ENCODE results near the gene ENOPH1. TPM values are rescaled to one million over a fixed set of nuclear protein-coding genes. Genes with fewer than 3 reads are reported as not detected.
"Not testable (repeated sequence)": the region's sequence is repeated elsewhere in the genome, so short reads cannot be mapped to it uniquely, and the experiment has no call there.

ENOPH1 gene
- total RNA-seq, 1 donor from 2014 or later = 108 TPM

- DNase-seq (ENCODE audit: low spot score in 2 of 2) (no peak), FAIRE-seq (no peak)
Observed at GRCh38 chr4:82463221-82463620, 32.8 kb downstream of the ENOPH1 start.

GRCh38 chr4:82467471-82467870 is 37.1 kb downstream of the ENOPH1 start:
- FAIRE-seq (no peak), DNase-seq (ENCODE audit: low spot score in 2 of 2) (no peak)

GRCh38 chr4:82469791-82470345 is 39.5 kb downstream of the ENOPH1 start:
- FAIRE-seq = no peak
- DNase-seq (ENCODE audit: low spot score in 2 of 2) = no peak

- FAIRE-seq; DNase-seq (ENCODE audit: low spot score in 2 of 2): not testable (repeated sequence)
Observed at GRCh38 chr4:82473080-82473479, 42.7 kb downstream of the ENOPH1 start.

GRCh38 chr4:82473621-82474164 is 43.3 kb downstream of the ENOPH1 start:
- DNase-seq (ENCODE audit: low spot score in 2 of 2) = no peak
- no peak for FAIRE-seq

GRCh38 chr4:82475931-82476330 is 45.5 kb downstream of the ENOPH1 start:
- DNase-seq (ENCODE audit: low spot score in 2 of 2); FAIRE-seq: not testable (repeated sequence)

GRCh38 chr4:82477469-82477868 is 47.1 kb downstream of the ENOPH1 start:
- DNase-seq (ENCODE audit: low spot score in 2 of 2); FAIRE-seq: not testable (repeated sequence)

GRCh38 chr4:82479562-82479961 is 49.2 kb downstream of the ENOPH1 start:
- FAIRE-seq = no peak

GRCh38 chr4:82480771-82481505 is 50.5 kb downstream of the ENOPH1 start:
- DNase-seq (ENCODE audit: low spot score in 2 of 2) (no peak), FAIRE-seq (no peak)

More at GRCh38 chr4:82479562-82479961, 49.2 kb downstream of the ENOPH1 start:
- no peak for DNase-seq (ENCODE audit: low spot score in 2 of 2)

GRCh38 chr4:82481506-82481840 is 51.1 kb downstream of the ENOPH1 start:
- DNase-seq (ENCODE audit: low spot score in 2 of 2) (no peak), FAIRE-seq (no peak)

GRCh38 chr4:82482387-82482786 is 52.0 kb downstream of the ENOPH1 start:
- no peak for FAIRE-seq
- DNase-seq (ENCODE audit: low spot score in 2 of 2) = no peak

- DNase-seq (ENCODE audit: low spot score in 2 of 2) = no peak
- FAIRE-seq = no peak
Observed at GRCh38 chr4:82484996-82485783, 54.8 kb downstream of the ENOPH1 start.

GRCh38 chr4:82489076-82489475 is 58.7 kb downstream of the ENOPH1 start:
- DNase-seq (ENCODE audit: low spot score in 2 of 2) (no peak), FAIRE-seq (no peak)

GRCh38 chr4:82489987-82490386 is 59.6 kb downstream of the ENOPH1 start:
- DNase-seq (ENCODE audit: low spot score in 2 of 2) (no peak), FAIRE-seq (no peak)

- FAIRE-seq = no peak
- DNase-seq (ENCODE audit: low spot score in 2 of 2) = no peak
Observed at GRCh38 chr4:82491251-82491960, 61.0 kb downstream of the ENOPH1 start.

GRCh38 chr4:82493721-82494425 is 63.5 kb downstream of the ENOPH1 start:
- no peak for FAIRE-seq
- DNase-seq (ENCODE audit: low spot score in 2 of 2) = no peak

- DNase-seq (ENCODE audit: low spot score in 2 of 2) = no peak
- no peak for FAIRE-seq
Observed at GRCh38 chr4:82495666-82496065, 65.3 kb downstream of the ENOPH1 start.

- FAIRE-seq (no peak), DNase-seq (ENCODE audit: low spot score in 2 of 2) (no peak)
Observed at GRCh38 chr4:82496349-82496748, 66.0 kb downstream of the ENOPH1 start.

GRCh38 chr4:82499738-82500434 is 69.5 kb downstream of the ENOPH1 start:
- DNase-seq (ENCODE audit: low spot score in 2 of 2) (no peak), FAIRE-seq (no peak)

All from frontal cortex (tissue), 4 donors.